Measurements from ENCODE around the gene ATAD3C. TPM values are rescaled to one million over a fixed set of nuclear protein-coding genes. Genes with fewer than 3 reads are reported as not detected.

The ATAD3C gene
- total and polyA plus RNA-seq, 2 experiments from 2014 or later = 0.45 to 1.3 TPM

DNA sequence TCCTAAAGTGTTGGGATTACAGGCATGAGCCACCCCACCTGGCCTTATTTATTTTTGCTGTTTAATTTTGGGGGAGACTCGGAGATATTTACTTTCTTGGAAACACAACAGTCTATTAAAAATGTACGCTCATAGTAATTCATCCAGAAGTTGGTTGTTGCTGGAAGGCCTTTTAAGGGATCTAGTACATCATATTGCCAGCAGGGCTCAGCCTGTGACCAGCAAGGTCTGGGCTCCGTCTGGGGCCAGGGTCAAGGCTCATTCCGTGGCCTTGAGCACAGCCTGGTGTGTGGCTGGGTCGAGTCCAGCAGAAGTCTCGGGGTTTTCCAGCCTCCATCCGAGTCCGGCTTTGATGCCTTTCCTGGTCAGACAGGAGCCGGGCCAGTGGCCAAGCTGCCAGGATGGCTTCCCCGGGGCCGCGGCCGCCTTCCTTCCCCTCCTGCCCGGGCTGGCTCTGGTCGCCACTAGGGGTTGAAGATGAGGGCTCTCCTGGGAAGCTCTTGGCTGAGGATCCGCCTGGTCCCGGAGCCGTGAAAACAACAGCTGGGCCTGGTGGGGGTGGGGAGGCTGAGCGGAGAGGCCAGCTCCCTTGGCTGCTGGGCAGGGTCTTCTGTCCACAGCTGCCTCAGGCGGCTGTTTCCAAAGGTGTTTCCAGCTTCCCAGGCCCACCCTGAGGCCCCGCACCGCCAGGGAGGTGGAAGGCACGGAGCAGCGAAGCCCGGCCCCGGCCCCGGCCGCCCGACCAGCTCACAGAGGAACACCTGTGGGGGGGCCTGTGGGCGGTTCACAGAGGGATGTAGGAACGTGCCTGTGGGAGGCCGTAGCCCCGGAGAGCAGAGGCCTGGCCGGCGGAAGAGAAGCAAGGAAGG, 19.1 kb upstream of the ATAD3C start:
- Mint-ChIP-seq H3K27ac (peak overlapping the region; percentile 48; the same call in 1 of the 2 replicates), H3K36me3 (ENCODE audit: low read depth) (peaks cover 4% of the 10 kb centered on the region; the same call in 2 of the 3 replicates), H3K4me1 (peaks cover 47% of the 10 kb centered on the region), H3K27me3 (ENCODE audit: insufficient read depth, low read depth, poor library complexity) (peaks cover 24% of the 10 kb centered on the region), H3K9me3 (peaks cover 10% of the 10 kb centered on the region), H3K4me3 (no peak overlapping the region)
- Histone ChIP-seq H3K79me2 (replicated peaks; ENCODE audit: insufficient read depth) (no peaks in the 10 kb centered on the region), H3K4me1 (ENCODE audit: insufficient read depth) (peaks cover 50% of the 10 kb centered on the region), H3K27me3 (ENCODE audit: insufficient read depth) (no peaks in the 10 kb centered on the region), H4K20me1 (replicated peaks; ENCODE audit: insufficient read depth) (no peaks in the 10 kb centered on the region), H3K4me2 (peak overlapping the region; percentile 68), H3F3A (replicated peaks; ENCODE audit: low read depth) (peaks cover 22% of the 10 kb centered on the region), H3K9me2 (ENCODE audit: insufficient read depth) (no peaks in the 10 kb centered on the region), H3K36me3 (ENCODE audit: insufficient read depth) (no peaks in the 10 kb centered on the region), H3K4me3 (0 out of 2 replicates have a peak overlapping the region, but pooled peaks have one; percentile 28), H3K27ac (ENCODE audit: low read depth) (no peak overlapping the region; the same call in 1 of the 2 replicates), H2AFZ (no peak overlapping the region)
- DNase-seq (ENCODE audit: low spot score) = peak; percentile 74
- no peak for TF ChIP-seq EZH2phosphoT487 (IDR thresholded peaks at IDR 0.05; ENCODE audit: unreplicated experiment)
- TF ChIP-seq, protein P1, sequence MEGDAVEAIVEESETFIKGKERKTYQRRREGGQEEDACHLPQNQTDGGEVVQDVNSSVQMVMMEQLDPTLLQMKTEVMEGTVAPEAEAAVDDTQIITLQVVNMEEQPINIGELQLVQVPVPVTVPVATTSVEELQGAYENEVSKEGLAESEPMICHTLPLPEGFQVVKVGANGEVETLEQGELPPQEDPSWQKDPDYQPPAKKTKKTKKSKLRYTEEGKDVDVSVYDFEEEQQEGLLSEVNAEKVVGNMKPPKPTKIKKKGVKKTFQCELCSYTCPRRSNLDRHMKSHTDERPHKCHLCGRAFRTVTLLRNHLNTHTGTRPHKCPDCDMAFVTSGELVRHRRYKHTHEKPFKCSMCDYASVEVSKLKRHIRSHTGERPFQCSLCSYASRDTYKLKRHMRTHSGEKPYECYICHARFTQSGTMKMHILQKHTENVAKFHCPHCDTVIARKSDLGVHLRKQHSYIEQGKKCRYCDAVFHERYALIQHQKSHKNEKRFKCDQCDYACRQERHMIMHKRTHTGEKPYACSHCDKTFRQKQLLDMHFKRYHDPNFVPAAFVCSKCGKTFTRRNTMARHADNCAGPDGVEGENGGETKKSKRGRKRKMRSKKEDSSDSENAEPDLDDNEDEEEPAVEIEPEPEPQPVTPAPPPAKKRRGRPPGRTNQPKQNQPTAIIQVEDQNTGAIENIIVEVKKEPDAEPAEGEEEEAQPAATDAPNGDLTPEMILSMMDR (conservative IDR thresholded peaks at IDR 0.05; ENCODE audit: low read depth in 2 of 2) = peak; percentile 9 to 32; a peak in 1 of 4 replicates
- TF ChIP-seq EZH2 (IDR thresholded peaks at IDR 0.05; ENCODE audit: low read depth, unreplicated experiment) = no peak
- no peak for TF ChIP-seq ZNF331 (CRISPR knock-in tag; IDR thresholded peaks at IDR 0.05; ENCODE audit: low read depth)
- peak; percentile 10 for ATAC-seq

DNA sequence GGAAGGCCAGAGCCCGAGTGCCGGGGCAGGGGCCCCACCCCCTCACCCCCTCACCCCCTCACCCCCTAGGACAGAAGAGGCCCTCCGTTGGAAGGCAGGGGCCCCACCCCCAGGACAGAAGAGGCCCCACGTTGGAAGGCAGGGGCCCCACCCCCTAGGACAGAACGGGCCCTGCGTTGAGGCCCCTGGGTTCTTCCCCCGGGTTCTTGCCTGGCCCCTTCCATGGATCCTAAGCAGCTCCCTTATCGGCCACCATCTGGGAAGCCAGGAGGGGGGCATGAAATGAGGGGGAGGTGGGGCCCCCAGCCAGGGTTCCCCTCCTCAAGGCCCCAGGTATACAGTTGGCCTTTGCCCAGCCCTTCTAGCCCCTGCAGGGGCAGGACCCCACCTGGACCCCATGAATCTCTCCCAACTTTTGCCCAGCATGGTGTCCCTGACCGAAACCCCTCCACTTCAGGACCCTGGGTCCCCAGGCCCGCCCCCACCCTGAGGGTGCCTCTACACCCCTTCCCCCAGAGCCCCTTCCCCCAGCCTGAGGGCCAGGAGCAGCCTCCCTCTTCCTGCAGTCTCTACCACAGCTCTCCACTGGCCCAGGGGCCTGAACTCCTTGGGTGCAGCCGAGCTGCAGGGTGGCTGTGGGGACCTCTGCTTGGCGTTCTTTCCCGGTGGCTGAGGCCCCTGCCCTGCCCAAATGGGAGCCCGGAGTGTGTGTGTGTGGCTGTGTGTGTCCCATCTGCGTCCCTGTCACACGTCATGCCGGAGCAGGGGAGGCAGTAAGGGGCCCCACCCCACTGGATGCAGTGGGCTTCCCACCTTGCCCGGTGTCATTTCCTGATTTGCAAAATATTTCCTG, 18.3 kb upstream of the ATAD3C start:
- Histone ChIP-seq H3K27ac (ENCODE audit: low read depth) (no peak overlapping the region), H4K20me1 (replicated peaks; ENCODE audit: insufficient read depth) (no peaks in the 10 kb centered on the region), H3K27me3 (ENCODE audit: insufficient read depth) (no peaks in the 10 kb centered on the region), H3K79me2 (replicated peaks; ENCODE audit: insufficient read depth) (no peaks in the 10 kb centered on the region), H2AFZ (no peak overlapping the region), H3K4me1 (ENCODE audit: insufficient read depth) (peaks cover 44% of the 10 kb centered on the region), H3F3A (replicated peaks; ENCODE audit: low read depth) (peaks cover 25% of the 10 kb centered on the region), H3K36me3 (ENCODE audit: insufficient read depth) (no peaks in the 10 kb centered on the region), H3K4me3 (no peak overlapping the region), H3K4me2 (peak overlapping the region; percentile 68; the same call in 1 of the 2 replicates), H3K9me2 (ENCODE audit: insufficient read depth) (no peaks in the 10 kb centered on the region)
- ATAC-seq = no peak
- Mint-ChIP-seq H3K36me3 (ENCODE audit: low read depth) (peaks cover 4% of the 10 kb centered on the region; the same call in 2 of the 3 replicates), H3K4me3 (no peak overlapping the region), H3K9me3 (peaks cover 10% of the 10 kb centered on the region), H3K4me1 (peaks cover 43% of the 10 kb centered on the region), H3K27ac (no peak overlapping the region), H3K27me3 (ENCODE audit: insufficient read depth, low read depth, poor library complexity) (peaks cover 25% of the 10 kb centered on the region)
- no peak for DNase-seq (ENCODE audit: low spot score)
- TF ChIP-seq POLR2AphosphoS5 (IDR thresholded peaks at IDR 0.05; ENCODE audit: low read depth) (no peak; the same call in 1 of the 2 replicates), JUNB (IDR thresholded peaks at IDR 0.05; ENCODE audit: unreplicated experiment) (no peak), EZH2 (IDR thresholded peaks at IDR 0.05; ENCODE audit: low read depth, unreplicated experiment) (no peak), ZNF114 (CRISPR knock-in tag; IDR thresholded peaks at IDR 0.05) (no peak), STAT1 (IDR thresholded peaks at IDR 0.05; ENCODE audit: unreplicated experiment) (no peak), EZH2phosphoT487 (IDR thresholded peaks at IDR 0.05; ENCODE audit: unreplicated experiment) (no peak), NANOG (IDR thresholded peaks at IDR 0.05; ENCODE audit: borderline replicate concordance) (no peak), CREB1 (CRISPR knock-in tag; IDR thresholded peaks at IDR 0.05; ENCODE audit: low read depth) (no peak), ZNF331 (CRISPR knock-in tag; IDR thresholded peaks at IDR 0.05; ENCODE audit: low read depth) (no peak)
- TF ChIP-seq, protein P2, sequence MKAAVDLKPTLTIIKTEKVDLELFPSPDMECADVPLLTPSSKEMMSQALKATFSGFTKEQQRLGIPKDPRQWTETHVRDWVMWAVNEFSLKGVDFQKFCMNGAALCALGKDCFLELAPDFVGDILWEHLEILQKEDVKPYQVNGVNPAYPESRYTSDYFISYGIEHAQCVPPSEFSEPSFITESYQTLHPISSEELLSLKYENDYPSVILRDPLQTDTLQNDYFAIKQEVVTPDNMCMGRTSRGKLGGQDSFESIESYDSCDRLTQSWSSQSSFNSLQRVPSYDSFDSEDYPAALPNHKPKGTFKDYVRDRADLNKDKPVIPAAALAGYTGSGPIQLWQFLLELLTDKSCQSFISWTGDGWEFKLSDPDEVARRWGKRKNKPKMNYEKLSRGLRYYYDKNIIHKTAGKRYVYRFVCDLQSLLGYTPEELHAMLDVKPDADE (IDR thresholded peaks at IDR 0.05) = no peak
- TF ChIP-seq, protein P1 (conservative IDR thresholded peaks at IDR 0.05; ENCODE audit: low read depth in 2 of 2) = no peak
- TF ChIP-seq, protein P3, sequence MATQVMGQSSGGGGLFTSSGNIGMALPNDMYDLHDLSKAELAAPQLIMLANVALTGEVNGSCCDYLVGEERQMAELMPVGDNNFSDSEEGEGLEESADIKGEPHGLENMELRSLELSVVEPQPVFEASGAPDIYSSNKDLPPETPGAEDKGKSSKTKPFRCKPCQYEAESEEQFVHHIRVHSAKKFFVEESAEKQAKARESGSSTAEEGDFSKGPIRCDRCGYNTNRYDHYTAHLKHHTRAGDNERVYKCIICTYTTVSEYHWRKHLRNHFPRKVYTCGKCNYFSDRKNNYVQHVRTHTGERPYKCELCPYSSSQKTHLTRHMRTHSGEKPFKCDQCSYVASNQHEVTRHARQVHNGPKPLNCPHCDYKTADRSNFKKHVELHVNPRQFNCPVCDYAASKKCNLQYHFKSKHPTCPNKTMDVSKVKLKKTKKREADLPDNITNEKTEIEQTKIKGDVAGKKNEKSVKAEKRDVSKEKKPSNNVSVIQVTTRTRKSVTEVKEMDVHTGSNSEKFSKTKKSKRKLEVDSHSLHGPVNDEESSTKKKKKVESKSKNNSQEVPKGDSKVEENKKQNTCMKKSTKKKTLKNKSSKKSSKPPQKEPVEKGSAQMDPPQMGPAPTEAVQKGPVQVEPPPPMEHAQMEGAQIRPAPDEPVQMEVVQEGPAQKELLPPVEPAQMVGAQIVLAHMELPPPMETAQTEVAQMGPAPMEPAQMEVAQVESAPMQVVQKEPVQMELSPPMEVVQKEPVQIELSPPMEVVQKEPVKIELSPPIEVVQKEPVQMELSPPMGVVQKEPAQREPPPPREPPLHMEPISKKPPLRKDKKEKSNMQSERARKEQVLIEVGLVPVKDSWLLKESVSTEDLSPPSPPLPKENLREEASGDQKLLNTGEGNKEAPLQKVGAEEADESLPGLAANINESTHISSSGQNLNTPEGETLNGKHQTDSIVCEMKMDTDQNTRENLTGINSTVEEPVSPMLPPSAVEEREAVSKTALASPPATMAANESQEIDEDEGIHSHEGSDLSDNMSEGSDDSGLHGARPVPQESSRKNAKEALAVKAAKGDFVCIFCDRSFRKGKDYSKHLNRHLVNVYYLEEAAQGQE (IDR thresholded peaks at IDR 0.05; ENCODE audit: unreplicated experiment) = no peak

All from GM23338 (cell line).